WTC11 (cell line): Measurements from ENCODE around the gene PSG4. TPM values are rescaled to one million over a fixed set of nuclear protein-coding genes. Genes with fewer than 3 reads are reported as not detected.
"Not testable (repeated sequence)": the region's sequence is repeated elsewhere in the genome, so short reads cannot be mapped to it uniquely, and the experiment has no call there.

Experiments
- ATAC-seq: fragments of 200-7000 bp; cut with Tn5 transposase; 2 replicates; pipeline ENCODE4 v1.10.0; 2021; ENCODE audit warnings: mild to moderate bottlenecking, moderate library complexity
- CTCF ChIA-PET: fragments of 300-600 bp; sonication (Branson Sonifier 250); formaldehyde crosslinking; loops from one replicate; lab custom pipeline; 2021; ENCODE audit warnings: antibody characterized with exemption; lab: Charles Lee
- POLR2A ChIA-PET: fragments of 350-600 bp; sonication (Branson Sonifier 250); formaldehyde crosslinking; loops from one replicate; lab custom pipeline; 2021; ENCODE audit warnings: antibody characterized with exemption; lab: Charles Lee
- DNase-seq: peaks from one replicate; pipeline ENCODE4 v3.0.0; 2021; ENCODE audit warnings: low spot score
- H3K27ac Mint-ChIP-seq: 2 replicates; pipeline ENCODE4 v1.8.0; 2021; ENCODE audit warnings: mixed read lengths
- H3K27me3 Mint-ChIP-seq: 2 replicates; pipeline ENCODE4 v1.8.0; 2021; ENCODE audit warnings: low read depth, mild to moderate bottlenecking, moderate library complexity, mixed read lengths
- H3K36me3 Mint-ChIP-seq: 2 replicates; pipeline ENCODE4 v1.8.0; 2021; ENCODE audit warnings: mixed read lengths
- H3K4me1 Mint-ChIP-seq: 2 replicates; pipeline ENCODE4 v1.8.0; 2022; ENCODE audit warnings: mixed read lengths
- H3K4me3 Mint-ChIP-seq: 2 replicates; pipeline ENCODE4 v1.8.0; 2021; ENCODE audit warnings: mild to moderate bottlenecking, moderate library complexity, mixed read lengths
- H3K9me3 Mint-ChIP-seq: 2 replicates; pipeline ENCODE4 v1.8.0; 2021; ENCODE audit warnings: mixed read lengths
- CREM ChIP-seq: sonication (generic); formaldehyde crosslinking; IDR thresholded peaks from 2 replicates; pipeline ENCODE4 v1.8.1; 2022; ENCODE audit warnings: mild to moderate bottlenecking, missing genetic modification reagents, moderate library complexity
- CTCF ChIP-seq: fragments of 200-600 bp; IDR thresholded peaks from 2 replicates; pipeline ENCODE4 v1.8.0; 2022; ENCODE audit warnings: antibody characterized with exemption
- E2F4 ChIP-seq: sonication (generic); formaldehyde crosslinking; IDR thresholded peaks from 2 replicates; pipeline ENCODE4 v1.8.1; 2022; ENCODE audit warnings: low read depth, mild to moderate bottlenecking, moderate library complexity, missing genetic modification reagents, borderline replicate concordance
- EMX1 ChIP-seq: fragments of 250-450 bp; sonication (Bioruptor Pico); IDR thresholded peaks from 2 replicates; pipeline ENCODE4 v1.8.0; 2021; ENCODE audit warnings: mild to moderate bottlenecking
- FOXP1 ChIP-seq: sonication (generic); formaldehyde crosslinking; IDR thresholded peaks from 2 replicates; pipeline ENCODE4 v1.8.0; 2022; ENCODE audit warnings: missing genetic modification reagents, mild to moderate bottlenecking, moderate library complexity, borderline replicate concordance
- IRF1 ChIP-seq: sonication (generic); formaldehyde crosslinking; IDR thresholded peaks from 2 replicates; pipeline ENCODE4 v1.8.0; 2023; ENCODE audit warnings: missing genetic modification reagents
- MXD4 ChIP-seq: fragments of 250-450 bp; sonication (Bioruptor Pico); IDR thresholded peaks from 2 replicates; pipeline ENCODE4 v1.8.0; 2021; ENCODE audit warnings: mild to moderate bottlenecking, moderate library complexity, borderline replicate concordance
- RELA ChIP-seq: sonication (generic); formaldehyde crosslinking; IDR thresholded peaks from 2 replicates; pipeline ENCODE4 v1.8.1; 2022; ENCODE audit warnings: missing genetic modification reagents, mild to moderate bottlenecking, borderline replicate concordance
- STAT6 ChIP-seq: sonication (generic); formaldehyde crosslinking; conservative IDR thresholded peaks from 2 replicates; pipeline ENCODE4 v1.8.1; 2023; ENCODE audit warnings: mild to moderate bottlenecking, low read depth, missing genetic modification reagents, moderate library complexity
- ZNF121 ChIP-seq: sonication (generic); formaldehyde crosslinking; IDR thresholded peaks from 2 replicates; pipeline ENCODE4 v1.8.0; 2023; ENCODE audit warnings: missing genetic modification reagents
- ZNF317 ChIP-seq: sonication (generic); formaldehyde crosslinking; IDR thresholded peaks from 2 replicates; pipeline ENCODE4 v1.8.1; 2023; ENCODE audit warnings: low read depth, mild to moderate bottlenecking, moderate library complexity, missing genetic modification reagents, borderline replicate concordance
- total RNA-seq: library from RNA; stranded (reverse); gene quantifications from 3 replicates; pipeline ENCODE4 v1.2.3, GENCODE V29; 2021

PSG4 gene
- total RNA-seq, 1 experiment from 2014 or later: not detected

GRCh38 chr19:43179569-43180147, 25.8 kb downstream of the PSG4 start:
- peak; percentile 74 for DNase-seq
- H3K27me3 Mint-ChIP-seq, H3K9me3 Mint-ChIP-seq, H3K27ac Mint-ChIP-seq, POLR2A ChIA-PET, ATAC-seq, H3K4me1 Mint-ChIP-seq, H3K36me3 Mint-ChIP-seq, CTCF ChIA-PET, H3K4me3 Mint-ChIP-seq: not testable (repeated sequence)
- peak; percentile 54; the same call in 1 of the 2 replicates for TF ChIP-seq CTCF

GRCh38 chr19:43178577-43178976, 26.9 kb downstream of the PSG4 start:
- DNase-seq, H3K27me3 Mint-ChIP-seq, H3K9me3 Mint-ChIP-seq, CTCF ChIA-PET, H3K4me1 Mint-ChIP-seq, H3K36me3 Mint-ChIP-seq, H3K27ac Mint-ChIP-seq, POLR2A ChIA-PET, ATAC-seq, H3K4me3 Mint-ChIP-seq: not testable (repeated sequence)

GRCh38 chr19:43165906-43166305, 39.5 kb downstream of the PSG4 start:
- CTCF ChIA-PET, H3K27ac Mint-ChIP-seq, DNase-seq, ATAC-seq, H3K4me1 Mint-ChIP-seq, POLR2A ChIA-PET, H3K36me3 Mint-ChIP-seq, H3K9me3 Mint-ChIP-seq, H3K27me3 Mint-ChIP-seq, H3K4me3 Mint-ChIP-seq: not testable (repeated sequence)

GRCh38 chr19:43163135-43163534, 42.3 kb downstream of the PSG4 start:
- peaks cover 15% of the 10 kb centered on the region for H3K4me1 Mint-ChIP-seq
- DNase-seq, H3K9me3 Mint-ChIP-seq, CTCF ChIA-PET, POLR2A ChIA-PET, H3K36me3 Mint-ChIP-seq, ATAC-seq, H3K27me3 Mint-ChIP-seq, H3K27ac Mint-ChIP-seq, H3K4me3 Mint-ChIP-seq: not testable (repeated sequence)

- H3K27me3 Mint-ChIP-seq, H3K36me3 Mint-ChIP-seq, DNase-seq, H3K4me3 Mint-ChIP-seq, POLR2A ChIA-PET, H3K9me3 Mint-ChIP-seq, CTCF ChIA-PET, ATAC-seq, H3K27ac Mint-ChIP-seq: not testable (repeated sequence)
- H3K4me1 Mint-ChIP-seq: peaks cover 15% of the 10 kb centered on the region
Observed at GRCh38 chr19:43162261-43162660, 43.2 kb downstream of the PSG4 start.

GRCh38 chr19:43152214-43152613, 53.2 kb downstream of the PSG4 start:
- H3K9me3 Mint-ChIP-seq: peaks cover 51% of the 10 kb centered on the region
- H3K4me3 Mint-ChIP-seq: no peak overlapping the region
- peaks cover 18% of the 10 kb centered on the region for H3K36me3 Mint-ChIP-seq
- ChIA-PET POLR2A (no interaction called here), CTCF (no interaction called here)
- peaks cover 10% of the 10 kb centered on the region for H3K4me1 Mint-ChIP-seq
- no peak overlapping the region for H3K27ac Mint-ChIP-seq
- no peak for ATAC-seq
- no peak for DNase-seq
- H3K27me3 Mint-ChIP-seq: no peaks in the 10 kb centered on the region; the same call in 1 of the 2 replicates
- no peak for TF ChIP-seq ZNF121 (CRISPR knock-in tag)
- no peak for TF ChIP-seq STAT6 (CRISPR knock-in tag)
- no peak for TF ChIP-seq E2F4
- no peak for TF ChIP-seq FOXP1 (CRISPR knock-in tag)
- TF ChIP-seq RELA (CRISPR knock-in tag): no peak
- no peak for TF ChIP-seq ZNF317 (CRISPR knock-in tag)
- no peak for TF ChIP-seq CREM (CRISPR knock-in tag)
- no peak for TF ChIP-seq IRF1
- no peak for TF ChIP-seq EMX1 (CRISPR knock-in tag)
- TF ChIP-seq MXD4: no peak

- H3K27ac Mint-ChIP-seq, DNase-seq, ATAC-seq, POLR2A ChIA-PET, CTCF ChIA-PET, H3K27me3 Mint-ChIP-seq, H3K36me3 Mint-ChIP-seq, H3K4me3 Mint-ChIP-seq: not testable (repeated sequence)
- peaks cover 47% of the 10 kb centered on the region for H3K9me3 Mint-ChIP-seq
- peaks cover 15% of the 10 kb centered on the region for H3K4me1 Mint-ChIP-seq
Observed at GRCh38 chr19:43149788-43150187, 55.6 kb downstream of the PSG4 start.
